ENCODE results near the gene LRFN2. TPM values are rescaled to one million over a fixed set of nuclear protein-coding genes. Genes with fewer than 3 reads are reported as not detected.

The LRFN2 gene
- total and polyA plus RNA-seq, 2 experiments from 2014 or later, result 0.29 to 2.5 TPM

GRCh38 chr6:40407239-40407638, 179.9 kb downstream of the LRFN2 start (continued):
- no peak for TF ChIP-seq ZNF462 (CRISPR knock-in tag; IDR thresholded peaks at IDR 0.05)
- TF ChIP-seq STAT1 (IDR thresholded peaks at IDR 0.05; ENCODE audit: unreplicated experiment), result no peak

- DNase-seq (ENCODE audit: low spot score) (no peak), ATAC-seq (no peak)
- Mint-ChIP-seq H3K27ac (no peak overlapping the region), H3K9me3 (no peaks in the 10 kb centered on the region; the same call in 2 of the 3 replicates), H3K27me3 (ENCODE audit: insufficient read depth, low read depth, poor library complexity) (peaks cover 4% of the 10 kb centered on the region), H3K36me3 (ENCODE audit: low read depth) (no peaks in the 10 kb centered on the region), H3K4me3 (no peak overlapping the region), H3K4me1 (peaks cover 16% of the 10 kb centered on the region)
- no peak overlapping the region for H3K4me3 ChIP-seq
- H3K79me2 ChIP-seq (replicated peaks; ENCODE audit: insufficient read depth), result no peaks in the 10 kb centered on the region
- no peaks in the 10 kb centered on the region for H4K20me1 ChIP-seq (replicated peaks; ENCODE audit: insufficient read depth)
- H3K4me1 ChIP-seq (ENCODE audit: insufficient read depth), result peaks cover 12% of the 10 kb centered on the region
- no peak for TF ChIP-seq STAT1 (IDR thresholded peaks at IDR 0.05; ENCODE audit: unreplicated experiment)
- H3K9me2 ChIP-seq (ENCODE audit: insufficient read depth), result no peaks in the 10 kb centered on the region
- no peaks in the 10 kb centered on the region for H3F3A ChIP-seq (replicated peaks; ENCODE audit: low read depth)
- H3K4me2 ChIP-seq, result no peak overlapping the region
- H2AFZ ChIP-seq, result no peak overlapping the region
- no peaks in the 10 kb centered on the region for H3K27me3 ChIP-seq (ENCODE audit: insufficient read depth)
- no peak overlapping the region for H3K27ac ChIP-seq (ENCODE audit: low read depth)
- H3K36me3 ChIP-seq (ENCODE audit: insufficient read depth), result no peaks in the 10 kb centered on the region
These were observed 181.0 kb downstream of the LRFN2 start for GRCh38 chr6:40406175-40406574.

- Histone ChIP-seq H3F3A (replicated peaks; ENCODE audit: low read depth) (no peaks in the 10 kb centered on the region), H3K27me3 (ENCODE audit: insufficient read depth) (no peaks in the 10 kb centered on the region), H3K36me3 (ENCODE audit: insufficient read depth) (no peaks in the 10 kb centered on the region), H3K27ac (ENCODE audit: low read depth) (no peak overlapping the region), H2AFZ (no peak overlapping the region), H3K9me2 (ENCODE audit: insufficient read depth) (no peaks in the 10 kb centered on the region), H3K4me2 (no peak overlapping the region), H3K4me3 (no peak overlapping the region), H4K20me1 (replicated peaks; ENCODE audit: insufficient read depth) (no peaks in the 10 kb centered on the region), H3K4me1 (ENCODE audit: insufficient read depth) (no peaks in the 10 kb centered on the region), H3K79me2 (replicated peaks; ENCODE audit: insufficient read depth) (no peaks in the 10 kb centered on the region)
- H3K4me1 Mint-ChIP-seq, result peaks cover 5% of the 10 kb centered on the region
- no peaks in the 10 kb centered on the region; the same call in 2 of the 3 replicates for H3K9me3 Mint-ChIP-seq
- H3K27me3 Mint-ChIP-seq (ENCODE audit: insufficient read depth, low read depth, poor library complexity), result no peaks in the 10 kb centered on the region
- ATAC-seq, result no peak
- no peaks in the 10 kb centered on the region for H3K36me3 Mint-ChIP-seq (ENCODE audit: low read depth)
- DNase-seq (ENCODE audit: low spot score), result no peak
- no peak overlapping the region for H3K27ac Mint-ChIP-seq
- no peak for TF ChIP-seq POLR2AphosphoS5 (IDR thresholded peaks at IDR 0.05; ENCODE audit: low read depth)
- no peak for TF ChIP-seq CREB1 (CRISPR knock-in tag; IDR thresholded peaks at IDR 0.05; ENCODE audit: low read depth)
- no peak for TF ChIP-seq STAT1 (IDR thresholded peaks at IDR 0.05; ENCODE audit: unreplicated experiment)
- no peak for TF ChIP-seq NANOG (IDR thresholded peaks at IDR 0.05; ENCODE audit: borderline replicate concordance)
- TF ChIP-seq CTCF (conservative IDR thresholded peaks at IDR 0.05; ENCODE audit: low read depth in 2 of 2), result no peak
- TF ChIP-seq EZH2phosphoT487 (IDR thresholded peaks at IDR 0.05; ENCODE audit: unreplicated experiment), result no peak
- no peak for TF ChIP-seq EZH2 (IDR thresholded peaks at IDR 0.05; ENCODE audit: low read depth, unreplicated experiment)
- TF ChIP-seq ZNF114 (CRISPR knock-in tag; IDR thresholded peaks at IDR 0.05), result no peak
- TF ChIP-seq JUNB (IDR thresholded peaks at IDR 0.05; ENCODE audit: unreplicated experiment), result no peak
- H3K4me3 Mint-ChIP-seq, result no peak overlapping the region
These were observed 186.4 kb downstream of the LRFN2 start for GRCh38 chr6:40400738-40401137.

All from GM23338 (cell line).